ENCODE data around the gene XG. TPM values are rescaled to one million over a fixed set of nuclear protein-coding genes. Genes with fewer than 3 reads are reported as not detected.
"Not testable (repeated sequence)": the region's sequence is repeated elsewhere in the genome, so short reads cannot be mapped to it uniquely, and the experiment has no call there.

The XG gene
- total RNA-seq, 4 donors from 2014 or later, result 0.76 TPM; not detected in 3

DNA sequence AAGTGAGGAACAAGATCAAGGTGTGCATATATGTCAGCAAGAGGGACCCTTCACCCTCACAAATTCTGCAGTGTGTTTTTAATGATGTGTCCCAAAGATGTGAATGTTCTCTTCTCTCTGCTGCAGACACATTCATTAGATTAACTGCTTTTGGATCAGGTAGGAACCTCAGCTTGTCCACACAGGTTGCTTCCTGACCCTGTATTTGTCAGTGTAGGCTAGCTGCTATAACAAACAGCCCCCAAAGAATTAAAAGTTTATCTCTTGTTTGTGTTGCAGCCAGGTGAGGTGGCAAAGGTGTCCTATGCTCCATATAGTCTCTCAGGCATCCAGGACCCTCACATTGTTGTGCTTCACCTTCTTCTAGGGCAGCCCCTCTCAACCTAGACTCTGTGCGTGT is 17.8 kb downstream of the XG start:
- intact Hi-C loops (cut with DNase I; ENCODE audit: low total_unique reads), result no loop called here
- H3K4me1 ChIP-seq, result no peaks in the 10 kb centered on the region
- H3K4me3 ChIP-seq, result no peak overlapping the region
- DNase-seq, result no peak
- no peaks in the 10 kb centered on the region for H3K36me3 ChIP-seq
- peaks cover 0 to under 1% of the 10 kb centered on the region in 2 donors for H3K9me3 ChIP-seq
- no peak overlapping the region for H3K27ac ChIP-seq
- no peaks in the 10 kb centered on the region for H3K27me3 ChIP-seq
- TF ChIP-seq POLR2A (IDR thresholded peaks at IDR 0.05), result no peak
- TF ChIP-seq, protein P1, sequence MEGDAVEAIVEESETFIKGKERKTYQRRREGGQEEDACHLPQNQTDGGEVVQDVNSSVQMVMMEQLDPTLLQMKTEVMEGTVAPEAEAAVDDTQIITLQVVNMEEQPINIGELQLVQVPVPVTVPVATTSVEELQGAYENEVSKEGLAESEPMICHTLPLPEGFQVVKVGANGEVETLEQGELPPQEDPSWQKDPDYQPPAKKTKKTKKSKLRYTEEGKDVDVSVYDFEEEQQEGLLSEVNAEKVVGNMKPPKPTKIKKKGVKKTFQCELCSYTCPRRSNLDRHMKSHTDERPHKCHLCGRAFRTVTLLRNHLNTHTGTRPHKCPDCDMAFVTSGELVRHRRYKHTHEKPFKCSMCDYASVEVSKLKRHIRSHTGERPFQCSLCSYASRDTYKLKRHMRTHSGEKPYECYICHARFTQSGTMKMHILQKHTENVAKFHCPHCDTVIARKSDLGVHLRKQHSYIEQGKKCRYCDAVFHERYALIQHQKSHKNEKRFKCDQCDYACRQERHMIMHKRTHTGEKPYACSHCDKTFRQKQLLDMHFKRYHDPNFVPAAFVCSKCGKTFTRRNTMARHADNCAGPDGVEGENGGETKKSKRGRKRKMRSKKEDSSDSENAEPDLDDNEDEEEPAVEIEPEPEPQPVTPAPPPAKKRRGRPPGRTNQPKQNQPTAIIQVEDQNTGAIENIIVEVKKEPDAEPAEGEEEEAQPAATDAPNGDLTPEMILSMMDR (IDR thresholded peaks at IDR 0.05), result no peak

DNA sequence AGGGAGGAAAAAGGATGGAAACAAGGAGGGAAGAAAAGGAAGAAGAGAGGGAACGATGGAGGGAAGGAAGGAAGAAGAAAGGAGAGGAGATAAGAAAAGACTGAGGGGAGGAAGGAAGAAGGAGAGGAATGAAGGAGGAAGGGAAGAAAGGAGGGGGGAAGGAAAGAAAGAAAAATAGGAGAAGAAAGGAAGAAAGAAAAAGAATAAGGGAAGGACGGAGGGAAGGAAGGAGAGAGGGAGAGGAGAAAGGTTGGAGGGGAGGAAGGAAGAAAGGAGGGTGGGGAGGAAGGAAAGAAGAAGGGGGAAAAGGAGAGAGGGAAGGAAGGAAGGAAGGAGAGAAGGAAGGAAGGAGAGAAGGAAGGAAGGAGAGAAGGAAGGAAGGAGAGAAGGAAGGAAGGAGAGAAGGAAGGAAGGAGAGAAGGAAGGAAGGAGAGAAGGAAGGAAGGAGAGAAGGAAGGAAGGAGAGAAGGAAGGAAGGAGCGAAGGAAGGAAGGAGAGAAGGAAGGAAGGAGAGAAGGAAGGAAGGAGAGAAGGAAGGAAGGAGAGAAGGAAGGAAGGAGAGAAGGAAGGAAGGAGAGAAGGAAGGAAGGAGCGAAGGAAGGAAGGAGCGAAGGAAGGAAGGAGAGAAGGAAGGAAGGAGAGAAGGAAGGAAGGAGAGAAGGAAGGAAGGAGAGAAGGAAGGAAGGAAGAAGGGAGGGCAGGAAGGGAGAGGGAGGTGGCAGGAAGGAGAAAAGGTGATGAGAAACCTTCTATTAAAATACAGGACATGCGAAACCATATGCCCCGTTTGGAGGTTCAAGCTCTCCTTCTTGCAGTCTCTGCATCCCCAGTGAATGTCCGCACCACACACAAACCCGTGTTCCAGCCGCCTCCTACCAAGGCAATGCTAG is 21.6 kb downstream of the XG start:
- DNase-seq; intact Hi-C loops (cut with DNase I; ENCODE audit: low total_unique reads): not testable (repeated sequence)

DNA sequence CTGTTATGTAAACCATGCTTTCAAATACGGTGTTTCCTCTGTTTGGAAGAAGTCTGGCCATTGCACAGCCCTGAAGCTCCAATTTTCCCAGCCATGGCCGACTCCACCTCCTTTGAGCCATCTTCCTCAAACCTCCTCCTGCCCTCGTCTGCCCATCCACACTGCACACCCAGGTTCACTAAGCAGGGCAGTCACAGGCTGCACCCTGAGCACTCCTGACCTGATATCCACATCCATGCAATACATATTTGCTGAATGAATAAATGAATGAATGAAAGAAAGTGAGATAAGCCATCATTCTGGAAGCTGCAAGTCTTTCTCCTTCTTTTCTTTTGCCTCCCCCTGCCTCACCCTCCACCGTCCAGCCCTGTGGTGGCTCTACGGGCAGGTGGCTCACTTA is 22.2 kb downstream of the XG start:
- H3K36me3 ChIP-seq, result no peaks in the 10 kb centered on the region
- H3K27ac ChIP-seq, result no peak overlapping the region
- TF ChIP-seq, protein P1 (IDR thresholded peaks at IDR 0.05), result no peak
- TF ChIP-seq POLR2A (IDR thresholded peaks at IDR 0.05), result no peak
- no peaks in the 10 kb centered on the region for H3K4me1 ChIP-seq
- intact Hi-C loops (cut with DNase I; ENCODE audit: low total_unique reads), result no loop called here
- H3K4me3 ChIP-seq, result no peak overlapping the region
- no peaks in the 10 kb centered on the region for H3K27me3 ChIP-seq
- peaks cover 0 to 5% of the 10 kb centered on the region in 2 donors for H3K9me3 ChIP-seq
- no peak for DNase-seq

More for the DNA sequence above, 21.6 kb downstream of the XG start:
- H3K36me3 ChIP-seq, H3K27me3 ChIP-seq, H3K4me1 ChIP-seq, H3K4me3 ChIP-seq, H3K9me3 ChIP-seq, H3K27ac ChIP-seq: not testable (repeated sequence)

DNA sequence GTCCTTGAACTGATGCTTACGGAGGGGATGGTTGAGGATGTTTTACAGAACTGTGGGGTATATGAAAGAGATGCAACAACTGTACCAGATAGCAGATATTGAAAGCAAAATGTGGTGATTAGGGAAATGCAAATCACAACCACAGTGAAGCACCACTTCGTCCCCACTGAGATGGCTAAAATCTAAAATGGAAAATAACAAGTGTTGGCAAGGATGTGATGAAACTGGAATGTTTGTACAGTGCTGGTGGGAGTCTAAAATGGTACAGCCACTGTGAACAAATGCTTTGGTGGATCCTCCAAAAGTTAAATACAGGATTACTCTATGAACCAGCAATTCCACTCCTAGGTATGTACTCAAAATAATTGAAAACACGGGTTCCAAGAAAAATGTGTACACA is 22.9 kb downstream of the XG start:
- H3K9me3 ChIP-seq, result peaks cover 0 to 5% of the 10 kb centered on the region in 2 donors
- no peaks in the 10 kb centered on the region for H3K27me3 ChIP-seq
- H3K27ac ChIP-seq, result no peak overlapping the region
- TF ChIP-seq POLR2A (IDR thresholded peaks at IDR 0.05), result no peak
- intact Hi-C loops (cut with DNase I; ENCODE audit: low total_unique reads), result no loop called here
- no peaks in the 10 kb centered on the region for H3K36me3 ChIP-seq
- no peaks in the 10 kb centered on the region for H3K4me1 ChIP-seq
- H3K4me3 ChIP-seq, result no peak overlapping the region
- no peak for DNase-seq

DNA sequence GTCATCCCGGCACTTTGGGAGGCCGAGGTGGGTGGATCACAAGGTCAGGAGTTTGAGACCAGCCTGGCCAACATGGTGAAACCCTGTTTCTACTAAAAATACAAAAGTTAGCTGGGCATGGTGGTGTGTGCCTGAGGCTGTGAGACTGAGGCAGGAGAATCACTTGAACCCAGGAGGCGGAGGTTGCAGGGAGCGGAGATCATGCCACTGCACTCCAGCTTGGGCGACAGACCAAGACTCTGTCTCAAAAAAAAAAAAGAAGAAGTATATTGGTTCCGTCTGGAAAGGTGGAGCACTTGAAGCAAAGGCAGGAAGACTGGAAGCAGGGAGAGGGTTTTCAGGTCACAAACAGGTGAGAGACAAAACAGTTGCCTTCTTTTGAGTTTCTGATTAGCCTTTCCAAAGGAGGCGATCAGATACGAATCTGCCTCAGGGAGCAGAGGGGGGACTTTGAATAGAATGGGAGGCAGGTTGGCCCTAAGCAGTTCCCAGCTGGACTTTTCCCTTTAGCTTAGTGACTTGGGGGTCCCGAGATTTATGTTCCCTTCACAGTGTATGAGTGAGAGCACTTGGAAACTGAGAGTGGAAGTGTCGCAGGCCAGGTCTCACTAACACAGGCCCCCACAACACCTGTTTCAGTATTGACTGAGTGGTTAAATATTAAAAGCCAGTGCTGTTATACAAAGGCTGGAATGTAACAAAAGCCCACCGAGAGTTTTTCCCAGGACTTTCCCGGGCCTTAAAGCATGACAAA is 28.8 kb downstream of the XG start:
- H3K4me1 ChIP-seq; H3K27ac ChIP-seq; H3K9me3 ChIP-seq; DNase-seq; intact Hi-C loops (cut with DNase I; ENCODE audit: low total_unique reads); H3K36me3 ChIP-seq; H3K27me3 ChIP-seq; H3K4me3 ChIP-seq: not testable (repeated sequence)

DNA sequence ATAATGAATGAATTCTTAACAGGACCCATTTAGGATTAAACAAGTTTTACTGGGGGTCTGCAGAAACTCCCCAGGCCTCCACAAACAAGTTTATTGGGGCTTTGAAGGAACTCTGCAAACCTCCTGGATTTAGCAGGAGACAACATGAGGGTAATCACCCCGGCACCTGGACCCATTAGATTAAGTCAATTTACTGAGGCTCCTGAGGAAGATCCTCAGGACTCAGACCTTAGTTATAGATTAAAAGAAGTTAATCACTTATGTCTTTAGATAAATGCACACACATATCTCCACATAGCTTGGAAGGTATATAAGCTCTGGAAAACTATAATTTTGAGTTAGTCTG is 29.4 kb downstream of the XG start:
- TF ChIP-seq, protein P1 (IDR thresholded peaks at IDR 0.05), result no peak
- no peak for TF ChIP-seq POLR2A (IDR thresholded peaks at IDR 0.05)
- DNase-seq, result no peak
- Histone ChIP-seq H3K4me1 (no peaks in the 10 kb centered on the region), H3K27me3 (no peaks in the 10 kb centered on the region), H3K36me3 (no peaks in the 10 kb centered on the region), H3K4me3 (no peak overlapping the region), H3K27ac (no peak overlapping the region), H3K9me3 (no peaks in the 10 kb centered on the region)
- intact Hi-C loops (cut with DNase I; ENCODE audit: low total_unique reads), result no loop called here
